B cell (primary cell): ENCODE data around the gene ADAMTS17. TPM values are rescaled to one million over a fixed set of nuclear protein-coding genes. Genes with fewer than 3 reads are reported as not detected.

Experiments
- ATAC-seq: fragments of 200-7000 bp; cut with Tn5 transposase; one replicate; pipeline ENCODE4 v1.10.0; 2021; ENCODE audit warnings: low read depth, mild to moderate bottlenecking, moderate number of reproducible peaks, moderate library complexity
- CTCF ChIA-PET: fragments of 350-600 bp; sonication (Branson Sonifier 250); formaldehyde crosslinking; loops from one replicate; lab custom pipeline; 2021; ENCODE audit warnings: antibody characterized with exemption, inconsistent platforms; lab: Charles Lee
- POLR2A ChIA-PET: fragments of 350-600 bp; sonication (Branson Sonifier 250); formaldehyde crosslinking; loops from one replicate; lab custom pipeline; 2021; ENCODE audit warnings: antibody characterized with exemption; lab: Charles Lee
- DNase-seq: peaks from one replicate; pipeline ENCODE4 v3.0.0; 2013
- H2AFZ ChIP-seq: 2 replicates; pipeline ENCODE4 v1.6.1; 2012; ENCODE audit warnings: mild to moderate bottlenecking, low read depth, low read length; ENCODE audit not compliant: insufficient read depth, poor library complexity, severe bottlenecking
- H3K27ac ChIP-seq, 2 donors: 1 replicate in 1 of 2; 2 replicates in 1 of 2; pipeline ENCODE4 v1.5.1; 2012 to 2013; ENCODE audit warnings: low read length in 2 of 2, mild to moderate bottlenecking in 2 of 2, moderate library complexity in 1 of 2
- H3K27me3 ChIP-seq, 4 experiments: fragments of 200-600 bp in 1 of 4; sonication (generic) in 1 of 4; replicated peaks in 1 of 4; 1 replicate in 2 of 4; 2 replicates in 2 of 4; pipeline versions ENCODE4 v1.6.1 to v1.7.0; 2013 to 2016; ENCODE audit warnings: low read length in 3 of 4, mild to moderate bottlenecking in 2 of 4, mixed read lengths in 1 of 4, moderate library complexity in 1 of 4; ENCODE audit not compliant: insufficient read depth in 4 of 4, control insufficient read depth in 3 of 4; ENCODE audit errors: control extremely low read depth in 1 of 4
- H3K36me3 ChIP-seq, 2 experiments: replicated peaks in 1 of 2; 1 replicate in 1 of 2; 2 replicates in 1 of 2; pipeline versions ENCODE4 v1.6.1 to v1.7.1; 2013; ENCODE audit warnings: low read length in 1 of 2; ENCODE audit not compliant: insufficient read depth in 2 of 2, control insufficient read depth in 1 of 2; ENCODE audit errors: control extremely low read depth in 1 of 2, extremely low read depth in 1 of 2
- H3K4me1 ChIP-seq, 2 donors: fragments of 200-600 bp in 1 of 2; sonication (generic) in 1 of 2; 1 replicate in 1 of 2; 2 replicates in 1 of 2; pipeline versions ENCODE4 v1.5.1 to v1.6.1; 2013 to 2017; ENCODE audit warnings: low read length in 2 of 2; ENCODE audit not compliant: control insufficient read depth in 2 of 2, insufficient read depth in 2 of 2
- H3K4me2 ChIP-seq: replicated peaks from 2 replicates; pipeline ENCODE3; 2012; ENCODE audit warnings: mild to moderate bottlenecking, low read depth, low read length; ENCODE audit not compliant: poor library complexity, severe bottlenecking
- H3K4me3 ChIP-seq, 5 experiments: fragments of 200-600 bp in 1 of 5; sonication (generic) in 1 of 5; 1 replicate in 3 of 5; 2 replicates in 2 of 5; pipeline versions ENCODE4 v1.5.1 to v1.7.0; 2011 to 2016; ENCODE audit warnings: low read length in 4 of 5, mild to moderate bottlenecking in 4 of 5, low read depth in 2 of 5, control low read depth in 1 of 5, moderate library complexity in 1 of 5; ENCODE audit not compliant: insufficient read depth in 1 of 5; ENCODE audit errors: control extremely low read depth in 1 of 5, extremely low read depth in 1 of 5
- H3K79me2 ChIP-seq: fragments of 200-600 bp; sonication (generic); one replicate; pipeline ENCODE4 v1.6.0; 2016; ENCODE audit warnings: low read length; ENCODE audit not compliant: control insufficient read depth, insufficient read depth
- H3K9ac ChIP-seq: fragments of 200-600 bp; sonication (generic); 2 replicates; pipeline ENCODE4 v1.6.1; 2017; ENCODE audit warnings: mild to moderate bottlenecking, low read length, moderate library complexity
- H3K9me3 ChIP-seq, 3 donors: one replicate each; pipeline versions ENCODE4 v1.6.1 to v1.7.1; 2013; ENCODE audit warnings: low read length in 2 of 3; ENCODE audit not compliant: control insufficient read depth in 2 of 3, insufficient read depth in 1 of 3; ENCODE audit errors: control extremely low read depth in 1 of 3
- H4K20me1 ChIP-seq: 2 replicates; pipeline ENCODE4 v1.6.0; 2012; ENCODE audit warnings: mild to moderate bottlenecking, low read length; ENCODE audit not compliant: insufficient read depth, control insufficient read depth, poor library complexity, severe bottlenecking
- H3K27ac Mint-ChIP-seq: one replicate; pipeline ENCODE4 v1.8.0; 2021; ENCODE audit warnings: mixed read lengths
- H3K27me3 Mint-ChIP-seq: one replicate; pipeline ENCODE4 v1.8.0; 2021; ENCODE audit warnings: mixed read lengths
- H3K4me1 Mint-ChIP-seq: one replicate; pipeline ENCODE4 v1.8.0; 2021; ENCODE audit warnings: mixed read lengths
- H3K4me3 Mint-ChIP-seq: one replicate; pipeline ENCODE4 v1.8.0; 2021; ENCODE audit warnings: mixed read lengths
- H3K9me3 Mint-ChIP-seq: one replicate; pipeline ENCODE4 v1.8.0; 2022; ENCODE audit warnings: mixed read lengths; ENCODE audit not compliant: insufficient read depth
- EZH2 ChIP-seq: IDR thresholded peaks from 2 replicates; pipeline ENCODE4 v1.6.1; 2012; ENCODE audit warnings: borderline replicate concordance, low read depth, mild to moderate bottlenecking, moderate library complexity, low read length; ENCODE audit not compliant: insufficient read depth, poor library complexity, severe bottlenecking
- WGBS: methylation state at CpG from one replicate; pipeline ENCODE4 v1.1.5; 2013; ENCODE audit warnings: missing lambda C conversion rate; ENCODE audit not compliant: insufficient coverage; 5-methylcytosine and 5-hydroxymethylcytosine counted together
- intact Hi-C: fragments of 100-400 bp; cut with micrococcal nuclease; formaldehyde crosslinking; loops from one replicate; pipeline ENCODE4 v1.10.0; 2022
- polyA plus RNA-seq: library from polyadenylated mRNA; depleted of rRNA; stranded (reverse); fragments of >200 nt; gene quantifications from 2 replicates; pipeline ENCODE4 v1.2.3, GENCODE V29; 2012
- total RNA-seq, 2 donors: library from RNA; stranded (reverse); fragments of 120-200 nt in 1 of 2; gene quantifications; 1 replicate in 1 of 2; 2 replicates in 1 of 2; pipeline versions ENCODE4 v1.2.3 to v1.2.4, GENCODE V29; 2013 to 2022
- TF ChIP-seq, protein P1 (sequence below): fragments of 200-600 bp; IDR thresholded peaks from one replicate; pipeline ENCODE4 v1.8.0; 2022; ENCODE audit warnings: antibody characterized with exemption, mild to moderate bottlenecking

Gene ADAMTS17
- total and polyA plus RNA-seq, 2 donors (not counting 1 experiment from before 2014, with no cell fraction given), result 0.10 TPM; not detected in 1

DNA sequence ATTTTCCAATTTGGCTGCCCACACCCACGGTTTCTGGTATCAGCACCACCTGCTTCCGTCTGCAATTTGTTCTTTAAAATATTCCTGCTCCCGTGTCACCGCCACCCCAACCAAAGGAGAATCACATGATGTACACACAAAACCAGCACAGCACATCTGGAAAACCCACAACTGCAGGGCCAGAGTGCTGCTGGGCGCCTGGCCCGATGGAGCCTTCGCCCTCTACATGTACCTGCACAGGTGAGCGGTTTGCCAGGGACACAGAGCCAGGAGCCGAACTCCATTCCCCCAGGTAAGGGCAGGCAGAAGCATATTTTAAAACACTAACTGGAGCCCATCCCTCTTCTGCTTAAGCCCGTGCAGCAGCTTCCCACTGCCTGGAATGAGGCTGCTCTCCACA, 75.6 kb downstream of the ADAMTS17 start:
- H3K27ac Mint-ChIP-seq, result no peak overlapping the region
- Histone ChIP-seq H3K79me2 (no peaks in the 10 kb centered on the region), H3K4me3 (no peak overlapping the region), H3K4me2 (no peak overlapping the region), H3K36me3 (no peaks in the 10 kb centered on the region), H3K4me1 (no peaks in the 10 kb centered on the region), H2AFZ (no peak overlapping the region), H4K20me1 (no peaks in the 10 kb centered on the region), H3K9me3 (peaks cover 0 to 9% (median 1%) of the 10 kb centered on the region in 3 donors), H3K27me3 (no peaks in the 10 kb centered on the region), H3K27ac (no peak overlapping the region), H3K9ac (no peak overlapping the region)
- intact Hi-C loops, result no loop called here
- no peak for ATAC-seq
- TF ChIP-seq, protein P1, sequence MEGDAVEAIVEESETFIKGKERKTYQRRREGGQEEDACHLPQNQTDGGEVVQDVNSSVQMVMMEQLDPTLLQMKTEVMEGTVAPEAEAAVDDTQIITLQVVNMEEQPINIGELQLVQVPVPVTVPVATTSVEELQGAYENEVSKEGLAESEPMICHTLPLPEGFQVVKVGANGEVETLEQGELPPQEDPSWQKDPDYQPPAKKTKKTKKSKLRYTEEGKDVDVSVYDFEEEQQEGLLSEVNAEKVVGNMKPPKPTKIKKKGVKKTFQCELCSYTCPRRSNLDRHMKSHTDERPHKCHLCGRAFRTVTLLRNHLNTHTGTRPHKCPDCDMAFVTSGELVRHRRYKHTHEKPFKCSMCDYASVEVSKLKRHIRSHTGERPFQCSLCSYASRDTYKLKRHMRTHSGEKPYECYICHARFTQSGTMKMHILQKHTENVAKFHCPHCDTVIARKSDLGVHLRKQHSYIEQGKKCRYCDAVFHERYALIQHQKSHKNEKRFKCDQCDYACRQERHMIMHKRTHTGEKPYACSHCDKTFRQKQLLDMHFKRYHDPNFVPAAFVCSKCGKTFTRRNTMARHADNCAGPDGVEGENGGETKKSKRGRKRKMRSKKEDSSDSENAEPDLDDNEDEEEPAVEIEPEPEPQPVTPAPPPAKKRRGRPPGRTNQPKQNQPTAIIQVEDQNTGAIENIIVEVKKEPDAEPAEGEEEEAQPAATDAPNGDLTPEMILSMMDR, result no peak
- TF ChIP-seq EZH2, result no peak
- no peaks in the 10 kb centered on the region for H3K9me3 Mint-ChIP-seq
- WGBS, result 61% methylated on average over 10 of the region's 10 CpGs
- no peaks in the 10 kb centered on the region for H3K27me3 Mint-ChIP-seq
- ChIA-PET POLR2A (no interaction called here), CTCF (no interaction called here)
- no peaks in the 10 kb centered on the region for H3K4me1 Mint-ChIP-seq
- no peak overlapping the region for H3K4me3 Mint-ChIP-seq
- no peak for DNase-seq

DNA sequence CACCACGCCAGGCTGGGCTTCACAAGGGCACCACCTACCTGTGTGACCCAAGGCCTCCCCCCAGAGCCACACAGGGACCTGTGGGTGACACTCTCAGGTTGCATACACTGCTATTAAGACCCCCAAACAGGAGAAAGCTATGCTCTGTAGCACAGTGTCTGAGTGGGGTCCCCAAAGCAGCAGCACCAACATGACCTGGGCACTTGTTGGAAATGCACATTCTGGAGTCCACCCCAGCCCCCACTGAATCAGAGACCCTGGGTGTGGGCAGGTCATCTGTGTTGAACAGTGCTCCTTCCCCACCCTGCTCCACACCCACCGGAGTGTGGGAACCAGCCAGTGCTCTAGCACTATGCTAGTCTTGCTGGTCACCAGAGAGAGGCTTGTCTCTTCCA, 76.1 kb downstream of the ADAMTS17 start:
- CTCF ChIA-PET, result no interaction called here
- ATAC-seq (no peak), DNase-seq (no peak)
- no peaks in the 10 kb centered on the region for H3K4me1 ChIP-seq
- no peaks in the 10 kb centered on the region for H3K27me3 ChIP-seq
- intact Hi-C loops, result no loop called here
- TF ChIP-seq EZH2, result no peak
- TF ChIP-seq, protein P1, result no peak
- no peaks in the 10 kb centered on the region for H3K4me1 Mint-ChIP-seq
- H3K36me3 ChIP-seq, result no peaks in the 10 kb centered on the region
- H3K4me2 ChIP-seq, result no peak overlapping the region
- WGBS, result 83% methylated on average over 2 of the region's 2 CpGs
- no peak overlapping the region for H3K4me3 ChIP-seq
- no peaks in the 10 kb centered on the region for H3K9me3 Mint-ChIP-seq
- no peak overlapping the region for H3K9ac ChIP-seq
- no peak overlapping the region for H3K4me3 Mint-ChIP-seq
- no peaks in the 10 kb centered on the region for H4K20me1 ChIP-seq
- H3K27ac ChIP-seq, result no peak overlapping the region
- no peak overlapping the region for H2AFZ ChIP-seq
- POLR2A ChIA-PET, result no interaction called here
- H3K9me3 ChIP-seq, result peaks cover 0 to 9% (median 1%) of the 10 kb centered on the region in 3 donors
- no peaks in the 10 kb centered on the region for H3K27me3 Mint-ChIP-seq
- H3K27ac Mint-ChIP-seq, result no peak overlapping the region
- H3K79me2 ChIP-seq, result no peaks in the 10 kb centered on the region
